HCT116 (cell line): ENCODE data around the gene SLC9A7. TPM values are rescaled to one million over a fixed set of nuclear protein-coding genes. Genes with fewer than 3 reads are reported as not detected.

ENCODE experiments used
- ATAC-seq: fragments of 200-7000 bp; cut with Tn5 transposase; 2 replicates; pipeline ENCODE4 v1.9.1; 2020; ENCODE audit warnings: mild to moderate bottlenecking, moderate library complexity
- BruUV-seq: library from RNA; stranded (reverse); fragments of 400-500 nt; replicated peaks from 2 replicates; lab custom pipeline; 2021; lab: Mats Ljungman, UMichigan
- CTCF ChIA-PET: fragments of 300-600 bp; sonication (Branson Sonifier 250); formaldehyde crosslinking; loops from one replicate; lab custom pipeline; 2021; ENCODE audit warnings: antibody characterized with exemption; lab: Charles Lee
- POLR2A ChIA-PET: fragments of 300-600, 350-600 bp; sonication (Branson Sonifier 250); formaldehyde crosslinking; loops from one replicate; lab custom pipeline; 2021; ENCODE audit warnings: antibody characterized with exemption; lab: Charles Lee
- RAD21 ChIA-PET, 2 experiments: fragments of 300-600 bp; sonication (Branson Sonifier 250); formaldehyde crosslinking; loops; one replicate each; lab custom pipeline; 2023; ENCODE audit warnings: low total read pairs in 2 of 2; ENCODE audit not compliant: uncharacterized antibody in 2 of 2, unreplicated experiment in 2 of 2, low non-redundant PET in 1 of 2; lab: Charles Lee
- DNase-seq: peaks from one replicate; pipeline ENCODE4 v3.0.0-alpha.2; 2010; ENCODE audit warnings: low read depth, low spot score
- H2AFZ ChIP-seq: fragments of 200-600 bp; shearing (Covaris generic), sonication (generic); 2 replicates; pipeline ENCODE4 v1.6.1; 2017; ENCODE audit warnings: low read depth, mixed run types, mixed read lengths, antibody characterized with exemption, low read length; ENCODE audit not compliant: poor library complexity, severe bottlenecking
- H3K27ac ChIP-seq: 2 replicates; pipeline ENCODE4 v1.5.1; 2012; ENCODE audit warnings: low read depth, low read length
- H3K27me3 ChIP-seq: fragments of 200-600 bp; sonication (generic); 2 replicates; pipeline ENCODE4 v1.6.1; 2016; ENCODE audit warnings: mixed run types, low read length, mixed read lengths; ENCODE audit not compliant: insufficient read depth
- H3K36me3 ChIP-seq, 2 experiments: fragments of 200-500 bp in 1 of 2; fragments of 200-600 bp in 1 of 2; sonication (Bioruptor generic) in 1 of 2; sonication (generic) in 1 of 2; 2 replicates each; pipeline versions ENCODE4 v1.5.1 to v1.6.1; 2014 to 2016; ENCODE audit warnings: low read length in 2 of 2, inconsistent platforms in 1 of 2, mixed read lengths in 1 of 2, mixed run types in 1 of 2; ENCODE audit not compliant: insufficient read depth in 2 of 2, control insufficient read depth in 1 of 2
- H3K4me1 ChIP-seq, 2 experiments: fragments of 200-600 bp in 1 of 2; sonication (generic) in 1 of 2; 2 replicates each; pipeline versions ENCODE4 v1.5.1 to v1.6.1; 2012 to 2017; ENCODE audit warnings: low read length in 2 of 2, inconsistent platforms in 1 of 2, mild to moderate bottlenecking in 1 of 2, mixed read lengths in 1 of 2, mixed run types in 1 of 2, moderate library complexity in 1 of 2; ENCODE audit not compliant: insufficient read depth in 2 of 2, control insufficient read depth in 1 of 2
- H3K4me2 ChIP-seq: fragments of 200-600 bp; sonication (generic); 2 replicates; pipeline ENCODE4 v1.6.1; 2017; ENCODE audit warnings: mixed run types, low read length, mixed read lengths
- H3K4me3 ChIP-seq, 2 experiments: fragments of 200-600 bp in 1 of 2; sonication (generic) in 1 of 2; replicated peaks in 1 of 2; 2 replicates each; pipeline ENCODE4 v1.5.1; 2011 to 2016; ENCODE audit warnings: low read length in 2 of 2, control low read depth in 1 of 2, low read depth in 1 of 2, mild to moderate bottlenecking in 1 of 2, mixed read lengths in 1 of 2, mixed run types in 1 of 2
- H3K79me2 ChIP-seq: fragments of 200-600 bp; sonication (generic); 2 replicates; pipeline ENCODE4 v1.6.1; 2017; ENCODE audit warnings: mild to moderate bottlenecking, mixed run types, low read length, moderate library complexity, mixed read lengths; ENCODE audit not compliant: insufficient read depth
- H3K9ac ChIP-seq: fragments of 200-600 bp; sonication (generic); 2 replicates; pipeline ENCODE4 v1.6.1; 2016; ENCODE audit warnings: low read length, mixed read lengths
- H3K9me2 ChIP-seq: fragments of 200-600 bp; sonication (generic), shearing (Covaris generic); 2 replicates; pipeline ENCODE4 v1.6.1; 2017; ENCODE audit warnings: mixed run types, mild to moderate bottlenecking, moderate library complexity; ENCODE audit not compliant: insufficient read depth
- H3K9me3 ChIP-seq, 2 experiments: fragments of 200-500 bp in 1 of 2; fragments of 200-600 bp in 1 of 2; sonication (Bioruptor generic) in 1 of 2; sonication (generic) in 1 of 2; 2 replicates each; pipeline ENCODE4 v1.6.1; 2014 to 2017; ENCODE audit warnings: low read length in 2 of 2, mixed read lengths in 2 of 2, inconsistent platforms in 1 of 2, low read depth in 1 of 2, mild to moderate bottlenecking in 1 of 2, mixed run types in 1 of 2, moderate library complexity in 1 of 2; ENCODE audit not compliant: control insufficient read depth in 1 of 2, insufficient read depth in 1 of 2
- H4K20me1 ChIP-seq: fragments of 200-600 bp; sonication (generic), shearing (Covaris generic); 2 replicates; pipeline ENCODE4 v1.6.1; 2017; ENCODE audit warnings: mixed run types, mild to moderate bottlenecking, moderate library complexity; ENCODE audit not compliant: insufficient read depth
- CEBPB ChIP-seq: IDR thresholded peaks from 2 replicates; pipeline ENCODE4 v1.6.1; 2012; ENCODE audit warnings: low read depth
- EGR1 ChIP-seq: IDR thresholded peaks from 2 replicates; pipeline ENCODE4 v1.6.1; 2012; ENCODE audit warnings: low read depth
- EZH2phosphoT487 ChIP-seq: fragments of 200-600 bp; IDR thresholded peaks from 2 replicates; pipeline ENCODE4 v1.6.1; 2018; ENCODE audit warnings: antibody characterized with exemption, borderline replicate concordance
- POLR2A ChIP-seq: IDR thresholded peaks from 2 replicates; pipeline ENCODE4 v1.7.0; 2011; ENCODE audit warnings: borderline replicate concordance; ENCODE audit not compliant: insufficient read depth, insufficient read length; ENCODE audit errors: extremely low read depth
- POLR2AphosphoS5 ChIP-seq: IDR thresholded peaks from 2 replicates; pipeline ENCODE4 v1.6.1; 2011; ENCODE audit warnings: mild to moderate bottlenecking, low read depth, low read length, moderate library complexity
- REST ChIP-seq: IDR thresholded peaks from 2 replicates; pipeline ENCODE4 v1.6.1; 2012; ENCODE audit warnings: low read depth
- SIN3A ChIP-seq: IDR thresholded peaks from 2 replicates; pipeline ENCODE4 v1.6.1; 2012; ENCODE audit warnings: low read depth
- intact Hi-C: fragments of 100-400 bp; cut with micrococcal nuclease; formaldehyde crosslinking; loops from 2 replicates; pipeline ENCODE4 v1.10.0; 2022
- total RNA-seq: library from RNA; stranded (reverse); gene quantifications from one replicate; pipeline ENCODE4 v1.2.1, GENCODE V29; 2021; ENCODE audit not compliant: unreplicated experiment
- TF ChIP-seq, protein P1 (sequence below), 3 experiments: fragments of 200-600 bp in 1 of 3; sonication (generic) in 1 of 3; IDR thresholded peaks in 2 of 3; conservative IDR thresholded peaks in 1 of 3; 2 replicates each; pipeline ENCODE4 v1.5.1; 2012 to 2017; ENCODE audit warnings: low read depth in 2 of 3, low read length in 2 of 3, antibody characterized with exemption in 1 of 3, borderline replicate concordance in 1 of 3, control low read depth in 1 of 3, mild to moderate bottlenecking in 1 of 3, mixed read lengths in 1 of 3, mixed run types in 1 of 3, moderate library complexity in 1 of 3; ENCODE audit not compliant: insufficient read depth in 1 of 3
- TF ChIP-seq, protein P2 (sequence below): IDR thresholded peaks from 2 replicates; pipeline ENCODE4 v1.6.1; 2012

The SLC9A7 gene
- total RNA-seq, 1 experiment from 2014 or later = 18.6 TPM

GRCh38 chrX:46703980-46704379 is 54.9 kb downstream of the SLC9A7 start (continued):
- TF ChIP-seq REST (no peak), CEBPB (no peak), POLR2A (no peak)

DNA sequence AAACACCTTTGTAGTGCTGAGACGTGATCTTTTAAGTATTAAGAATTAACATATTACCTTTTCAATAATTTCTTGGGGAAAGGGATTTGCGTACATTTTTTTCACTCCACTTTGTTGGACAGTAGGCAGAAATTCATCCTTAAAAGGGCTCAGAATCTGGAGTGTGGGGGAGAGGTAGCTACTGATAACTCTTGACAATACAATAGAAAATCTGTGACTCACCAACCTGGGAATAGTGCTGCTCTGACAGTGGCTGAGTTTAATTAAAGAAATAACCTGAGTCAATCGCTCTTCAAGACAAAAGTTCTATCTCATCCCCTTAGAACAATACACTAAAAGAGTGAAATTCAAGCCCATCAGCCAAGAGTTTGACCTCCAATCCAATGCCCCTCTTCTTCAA is 60.2 kb downstream of the SLC9A7 start:
- CTCF ChIA-PET = no interaction called here
- no TSS peak for BruUV-seq

GRCh38 chrX:46695491-46695890 is 63.4 kb downstream of the SLC9A7 start:
- CTCF ChIA-PET = no interaction called here
- TF ChIP-seq REST (no peak), EZH2phosphoT487 (no peak), SIN3A (no peak), EGR1 (no peak)
- TF ChIP-seq, protein P1, sequence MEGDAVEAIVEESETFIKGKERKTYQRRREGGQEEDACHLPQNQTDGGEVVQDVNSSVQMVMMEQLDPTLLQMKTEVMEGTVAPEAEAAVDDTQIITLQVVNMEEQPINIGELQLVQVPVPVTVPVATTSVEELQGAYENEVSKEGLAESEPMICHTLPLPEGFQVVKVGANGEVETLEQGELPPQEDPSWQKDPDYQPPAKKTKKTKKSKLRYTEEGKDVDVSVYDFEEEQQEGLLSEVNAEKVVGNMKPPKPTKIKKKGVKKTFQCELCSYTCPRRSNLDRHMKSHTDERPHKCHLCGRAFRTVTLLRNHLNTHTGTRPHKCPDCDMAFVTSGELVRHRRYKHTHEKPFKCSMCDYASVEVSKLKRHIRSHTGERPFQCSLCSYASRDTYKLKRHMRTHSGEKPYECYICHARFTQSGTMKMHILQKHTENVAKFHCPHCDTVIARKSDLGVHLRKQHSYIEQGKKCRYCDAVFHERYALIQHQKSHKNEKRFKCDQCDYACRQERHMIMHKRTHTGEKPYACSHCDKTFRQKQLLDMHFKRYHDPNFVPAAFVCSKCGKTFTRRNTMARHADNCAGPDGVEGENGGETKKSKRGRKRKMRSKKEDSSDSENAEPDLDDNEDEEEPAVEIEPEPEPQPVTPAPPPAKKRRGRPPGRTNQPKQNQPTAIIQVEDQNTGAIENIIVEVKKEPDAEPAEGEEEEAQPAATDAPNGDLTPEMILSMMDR (IDR thresholded peaks at IDR 0.05 in 2 of 3, conservative IDR thresholded peaks at IDR 0.05 in 1 of 3; ENCODE audit: borderline replicate concordance in 1 of 3, insufficient read depth in 1 of 3, low read depth in 2 of 3, low read length in 2 of 3) = no peak
- TF ChIP-seq, protein P2, sequence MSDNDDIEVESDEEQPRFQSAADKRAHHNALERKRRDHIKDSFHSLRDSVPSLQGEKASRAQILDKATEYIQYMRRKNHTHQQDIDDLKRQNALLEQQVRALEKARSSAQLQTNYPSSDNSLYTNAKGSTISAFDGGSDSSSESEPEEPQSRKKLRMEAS = no peak

More for the DNA sequence above, 60.2 kb downstream of the SLC9A7 start:
- intact Hi-C loops = no loop called here
- H3K36me3 ChIP-seq = no peaks in the 10 kb centered on the region
- DNase-seq (no peak), ATAC-seq (no peak)
- no peaks in the 10 kb centered on the region for H3K79me2 ChIP-seq
- H3K4me1 ChIP-seq = no peaks in the 10 kb centered on the region
- H2AFZ ChIP-seq = no peak overlapping the region
- no peaks in the 10 kb centered on the region for H3K9me2 ChIP-seq
- H3K27ac ChIP-seq = no peak overlapping the region
- ChIA-PET POLR2A (no interaction called here), RAD21 (no interaction called here)
- no peaks in the 10 kb centered on the region for H3K27me3 ChIP-seq
- H4K20me1 ChIP-seq = no peaks in the 10 kb centered on the region
- H3K9ac ChIP-seq = no peak overlapping the region
- TF ChIP-seq POLR2AphosphoS5 = no peak
- TF ChIP-seq, all 23 proteins: peak for 0
- Histone ChIP-seq H3K4me2 (no peak overlapping the region), H3K9me3 (no peaks in the 10 kb centered on the region), H3K4me3 (no peak overlapping the region)

More at GRCh38 chrX:46695491-46695890, 63.4 kb downstream of the SLC9A7 start:
- H3K4me2 ChIP-seq = no peak overlapping the region
- H2AFZ ChIP-seq = no peak overlapping the region
- no peak overlapping the region for H3K9ac ChIP-seq
- no peaks in the 10 kb centered on the region for H3K4me1 ChIP-seq
- H4K20me1 ChIP-seq = no peaks in the 10 kb centered on the region
- H3K79me2 ChIP-seq = no peaks in the 10 kb centered on the region
- no peak overlapping the region for H3K27ac ChIP-seq
- no peaks in the 10 kb centered on the region for H3K9me3 ChIP-seq
- H3K36me3 ChIP-seq = no peaks in the 10 kb centered on the region
- H3K4me3 ChIP-seq = no peak overlapping the region
- ATAC-seq = no peak
- H3K27me3 ChIP-seq = no peaks in the 10 kb centered on the region
- H3K9me2 ChIP-seq = no peaks in the 10 kb centered on the region
- BruUV-seq = no TSS peak
- DNase-seq = no peak
- intact Hi-C loops = no loop called here
- POLR2A ChIA-PET = no interaction called here
- RAD21 ChIA-PET = no interaction called here
